Stimulated activated CD8-positive, alpha-beta memory T cell treated with anti-CD3 and anti-CD28 coated beads, Interleukin-12 subunit alpha, Interleukin-12 subunit beta, amount 100 ng/mL, for 4 hours (primary cell): Measurements from ENCODE around the gene SYCP3.

Source experiments
- DNase-seq: peaks from one replicate; pipeline ENCODE4 v3.0.0-alpha.2; 2020; ENCODE audit warnings: low read depth

The SYCP3 gene

DNA sequence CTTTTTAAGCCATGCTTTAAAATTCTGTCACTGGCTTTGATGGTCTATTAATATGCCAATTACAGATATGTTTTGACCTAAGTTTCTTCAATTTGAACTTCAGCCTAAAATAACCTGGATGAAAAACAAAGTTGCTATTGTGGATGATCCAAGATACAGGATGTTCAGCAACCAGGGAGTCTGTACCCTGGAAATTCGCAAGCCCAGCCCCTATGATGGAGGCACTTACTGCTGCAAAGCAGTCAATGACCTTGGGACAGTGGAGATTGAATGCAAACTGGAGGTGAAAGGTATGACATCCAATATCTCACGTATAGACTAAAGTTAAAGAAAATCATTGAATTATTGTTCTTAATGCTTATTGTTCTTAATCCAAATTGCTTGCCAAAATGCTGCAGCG lies 59.0 kb downstream of the SYCP3 start:
- DNase-seq, result no peak
